Neural progenitor cell (in vitro differentiated cells): ENCODE results near the gene CCDC134. TPM values are rescaled to one million over a fixed set of nuclear protein-coding genes. Genes with fewer than 3 reads are reported as not detected.

ENCODE experiments used
- DNase-seq: peaks from one replicate; pipeline ENCODE4 v3.0.0-alpha.2; 2016; ENCODE audit warnings: low spot score
- H2AFZ ChIP-seq: fragments of 200-600 bp; sonication (generic); replicated peaks from 2 replicates; pipeline ENCODE4 v1.6.1; 2016; ENCODE audit warnings: antibody characterized with exemption
- H3F3A ChIP-seq: fragments of 200-600 bp; sonication (generic); 2 replicates; pipeline ENCODE4 v1.6.1; 2016; ENCODE audit warnings: antibody characterized with exemption, low read depth
- H3K27ac ChIP-seq: fragments of 200-600 bp; sonication (generic); 2 replicates; pipeline ENCODE4 v1.5.1; 2016; ENCODE audit warnings: mild to moderate bottlenecking
- H3K27me3 ChIP-seq: fragments of 200-600 bp; sonication (generic); 2 replicates; pipeline ENCODE4 v1.6.1; 2016; ENCODE audit warnings: mild to moderate bottlenecking, moderate library complexity
- H3K36me3 ChIP-seq: fragments of 200-600 bp; sonication (generic); 2 replicates; pipeline ENCODE4 v1.5.1; 2016
- H3K4me1 ChIP-seq: fragments of 200-600 bp; sonication (generic); 2 replicates; pipeline ENCODE4 v1.6.1; 2016; ENCODE audit warnings: mixed run types
- H3K4me2 ChIP-seq: fragments of 200-600 bp; sonication (generic); 2 replicates; pipeline ENCODE4 v1.6.1; 2016
- H3K4me3 ChIP-seq: fragments of 200-600 bp; sonication (generic); 2 replicates; pipeline ENCODE4 v1.5.1; 2016
- H3K79me2 ChIP-seq: fragments of 200-600 bp; sonication (generic); 2 replicates; pipeline ENCODE4 v1.6.1; 2016; ENCODE audit warnings: low read depth
- H3K9ac ChIP-seq: fragments of 200-600 bp; sonication (generic); 2 replicates; pipeline ENCODE4 v1.6.1; 2016
- H3K9me3 ChIP-seq: fragments of 200-600 bp; sonication (generic); 2 replicates; pipeline ENCODE4 v1.5.1; 2016; ENCODE audit warnings: low read depth
- H4K20me1 ChIP-seq: fragments of 200-600 bp; sonication (generic); 2 replicates; pipeline ENCODE4 v1.6.1; 2016; ENCODE audit warnings: low read depth
- H3K27ac Mint-ChIP-seq: 3 replicates; pipeline ENCODE4 v1.8.0; 2021; ENCODE audit warnings: mixed read lengths
- H3K27me3 Mint-ChIP-seq: 2 replicates; pipeline ENCODE4 v1.8.0; 2022; ENCODE audit warnings: low read depth, mild to moderate bottlenecking, inconsistent platforms, moderate library complexity, mixed read lengths; ENCODE audit not compliant: insufficient read depth
- H3K36me3 Mint-ChIP-seq: 3 replicates; pipeline ENCODE4 v1.8.0; 2021; ENCODE audit warnings: mixed read lengths
- H3K4me1 Mint-ChIP-seq: 3 replicates; pipeline ENCODE4 v1.8.0; 2021; ENCODE audit warnings: mixed read lengths
- H3K4me3 Mint-ChIP-seq: 3 replicates; pipeline ENCODE4 v1.8.0; 2021; ENCODE audit warnings: mild to moderate bottlenecking, moderate library complexity, mixed read lengths
- H3K9me3 Mint-ChIP-seq: 3 replicates; pipeline ENCODE4 v1.8.0; 2020; ENCODE audit warnings: mixed read lengths
- CTCF ChIP-seq: fragments of 200-600 bp; sonication (generic); IDR thresholded peaks from 2 replicates; pipeline ENCODE4 v1.5.1; 2017; ENCODE audit warnings: antibody characterized with exemption, mild to moderate bottlenecking
- EZH2 ChIP-seq: fragments of 200-600 bp; sonication (generic); IDR thresholded peaks from 2 replicates; pipeline ENCODE4 v1.6.1; 2017; ENCODE audit warnings: antibody characterized with exemption, mild to moderate bottlenecking, moderate library complexity
- EZH2phosphoT487 ChIP-seq: fragments of 200-600 bp; sonication (generic); IDR thresholded peaks from 2 replicates; pipeline ENCODE4 v1.6.1; 2017; ENCODE audit warnings: antibody characterized with exemption
- total RNA-seq: library from RNA; depleted of rRNA; stranded (reverse); fragments of >200 nt; gene quantifications from 2 replicates; pipeline ENCODE4 v1.2.3, GENCODE V29; 2015; ENCODE audit warnings: low replicate concordance

Gene CCDC134
- total RNA-seq, 1 donor from 2014 or later, result 8.8 TPM

GRCh38 chr22:41757502-41757901 lies 43.0 kb upstream of the CCDC134 start:
- no peaks in the 10 kb centered on the region for H3K36me3 Mint-ChIP-seq
- Histone ChIP-seq H3K4me1 (no peaks in the 10 kb centered on the region), H3F3A (peaks cover under 1% of the 10 kb centered on the region), H2AFZ (no peak overlapping the region), H3K27me3 (no peaks in the 10 kb centered on the region), H3K36me3 (no peaks in the 10 kb centered on the region), H3K9me3 (no peaks in the 10 kb centered on the region), H3K4me3 (no peak overlapping the region), H4K20me1 (no peaks in the 10 kb centered on the region), H3K27ac (no peak overlapping the region), H3K9ac (no peak overlapping the region), H3K79me2 (no peaks in the 10 kb centered on the region), H3K4me2 (no peak overlapping the region)
- DNase-seq, result no peak
- H3K27ac Mint-ChIP-seq, result no peak overlapping the region
- no peaks in the 10 kb centered on the region for H3K9me3 Mint-ChIP-seq
- H3K27me3 Mint-ChIP-seq, result peaks cover 6% of the 10 kb centered on the region
- peaks cover 4% of the 10 kb centered on the region for H3K4me1 Mint-ChIP-seq
- no peak overlapping the region for H3K4me3 Mint-ChIP-seq
- TF ChIP-seq EZH2phosphoT487 (no peak), EZH2 (no peak), CTCF (no peak)

- Histone ChIP-seq H3K27me3 (no peaks in the 10 kb centered on the region), H3K27ac (no peak overlapping the region), H3K4me1 (peaks cover 1% of the 10 kb centered on the region), H3K9me3 (no peaks in the 10 kb centered on the region), H3K79me2 (no peaks in the 10 kb centered on the region), H3K4me2 (no peak overlapping the region), H4K20me1 (no peaks in the 10 kb centered on the region), H3K9ac (no peak overlapping the region), H3K36me3 (no peaks in the 10 kb centered on the region), H2AFZ (no peak overlapping the region), H3K4me3 (no peak overlapping the region), H3F3A (peaks cover 8% of the 10 kb centered on the region)
- H3K27ac Mint-ChIP-seq, result no peak overlapping the region
- no peaks in the 10 kb centered on the region for H3K36me3 Mint-ChIP-seq
- H3K4me1 Mint-ChIP-seq, result peaks cover 10% of the 10 kb centered on the region
- TF ChIP-seq EZH2 (no peak), EZH2phosphoT487 (no peak), CTCF (no peak)
- peaks cover 6% of the 10 kb centered on the region for H3K27me3 Mint-ChIP-seq
- DNase-seq, result no peak
- no peaks in the 10 kb centered on the region for H3K9me3 Mint-ChIP-seq
- no peak overlapping the region for H3K4me3 Mint-ChIP-seq
Measured at GRCh38 chr22:41758231-41758630, 42.2 kb upstream of the CCDC134 start.

GRCh38 chr22:41762980-41763779 lies 37.3 kb upstream of the CCDC134 start:
- no peaks in the 10 kb centered on the region for H3K9me3 Mint-ChIP-seq
- no peak overlapping the region for H3K4me3 Mint-ChIP-seq
- Histone ChIP-seq H3K4me3 (no peak overlapping the region), H3K79me2 (no peaks in the 10 kb centered on the region), H3K4me2 (no peak overlapping the region), H3K9me3 (no peaks in the 10 kb centered on the region), H3K9ac (no peak overlapping the region), H3K27me3 (no peaks in the 10 kb centered on the region), H2AFZ (peak overlapping the region; percentile 73), H3F3A (peaks cover 13% of the 10 kb centered on the region), H4K20me1 (no peaks in the 10 kb centered on the region), H3K36me3 (no peaks in the 10 kb centered on the region), H3K4me1 (peaks cover 3% of the 10 kb centered on the region), H3K27ac (no peak overlapping the region)
- no peaks in the 10 kb centered on the region for H3K27me3 Mint-ChIP-seq
- peaks cover 10% of the 10 kb centered on the region for H3K4me1 Mint-ChIP-seq
- no peak for TF ChIP-seq EZH2phosphoT487
- TF ChIP-seq CTCF, result peak; percentile 90
- TF ChIP-seq EZH2, result no peak
- H3K27ac Mint-ChIP-seq, result peak overlapping the region; percentile 46
- DNase-seq, result peak; percentile 91
- no peaks in the 10 kb centered on the region for H3K36me3 Mint-ChIP-seq
